HCT116 (cell line): ENCODE measurements around the gene TUBGCP5. TPM values are rescaled to one million over a fixed set of nuclear protein-coding genes. Genes with fewer than 3 reads are reported as not detected.

Experiments
- ATAC-seq: fragments of 200-7000 bp; cut with Tn5 transposase; 2 replicates; pipeline ENCODE4 v1.9.1; 2020; ENCODE audit warnings: mild to moderate bottlenecking, moderate library complexity
- BruUV-seq: library from RNA; stranded (reverse); fragments of 400-500 nt; replicated peaks from 2 replicates; lab custom pipeline; 2021; lab: Mats Ljungman, UMichigan
- CTCF ChIA-PET: fragments of 300-600 bp; sonication (Branson Sonifier 250); formaldehyde crosslinking; loops from one replicate; lab custom pipeline; 2021; ENCODE audit warnings: antibody characterized with exemption; lab: Charles Lee
- POLR2A ChIA-PET: fragments of 300-600, 350-600 bp; sonication (Branson Sonifier 250); formaldehyde crosslinking; loops from one replicate; lab custom pipeline; 2021; ENCODE audit warnings: antibody characterized with exemption; lab: Charles Lee
- RAD21 ChIA-PET, 2 experiments: fragments of 300-600 bp; sonication (Branson Sonifier 250); formaldehyde crosslinking; loops; one replicate each; lab custom pipeline; 2023; ENCODE audit warnings: low total read pairs in 2 of 2; ENCODE audit not compliant: uncharacterized antibody in 2 of 2, unreplicated experiment in 2 of 2, low non-redundant PET in 1 of 2; lab: Charles Lee
- DNase-seq: peaks from one replicate; pipeline ENCODE4 v3.0.0-alpha.2; 2010; ENCODE audit warnings: low read depth, low spot score
- H2AFZ ChIP-seq: fragments of 200-600 bp; shearing (Covaris generic), sonication (generic); 2 replicates; pipeline ENCODE4 v1.6.1; 2017; ENCODE audit warnings: low read depth, mixed run types, mixed read lengths, antibody characterized with exemption, low read length; ENCODE audit not compliant: poor library complexity, severe bottlenecking
- H3K27ac ChIP-seq: 2 replicates; pipeline ENCODE4 v1.5.1; 2012; ENCODE audit warnings: low read depth, low read length
- H3K27me3 ChIP-seq: fragments of 200-600 bp; sonication (generic); 2 replicates; pipeline ENCODE4 v1.6.1; 2016; ENCODE audit warnings: mixed run types, low read length, mixed read lengths; ENCODE audit not compliant: insufficient read depth
- H3K36me3 ChIP-seq, 2 experiments: fragments of 200-500 bp in 1 of 2; fragments of 200-600 bp in 1 of 2; sonication (Bioruptor generic) in 1 of 2; sonication (generic) in 1 of 2; 2 replicates each; pipeline versions ENCODE4 v1.5.1 to v1.6.1; 2014 to 2016; ENCODE audit warnings: low read length in 2 of 2, inconsistent platforms in 1 of 2, mixed read lengths in 1 of 2, mixed run types in 1 of 2; ENCODE audit not compliant: insufficient read depth in 2 of 2, control insufficient read depth in 1 of 2
- H3K4me1 ChIP-seq, 2 experiments: fragments of 200-600 bp in 1 of 2; sonication (generic) in 1 of 2; 2 replicates each; pipeline versions ENCODE4 v1.5.1 to v1.6.1; 2012 to 2017; ENCODE audit warnings: low read length in 2 of 2, inconsistent platforms in 1 of 2, mild to moderate bottlenecking in 1 of 2, mixed read lengths in 1 of 2, mixed run types in 1 of 2, moderate library complexity in 1 of 2; ENCODE audit not compliant: insufficient read depth in 2 of 2, control insufficient read depth in 1 of 2
- H3K4me2 ChIP-seq: fragments of 200-600 bp; sonication (generic); 2 replicates; pipeline ENCODE4 v1.6.1; 2017; ENCODE audit warnings: mixed run types, low read length, mixed read lengths
- H3K4me3 ChIP-seq, 2 experiments: fragments of 200-600 bp in 1 of 2; sonication (generic) in 1 of 2; replicated peaks in 1 of 2; 2 replicates each; pipeline ENCODE4 v1.5.1; 2011 to 2016; ENCODE audit warnings: low read length in 2 of 2, control low read depth in 1 of 2, low read depth in 1 of 2, mild to moderate bottlenecking in 1 of 2, mixed read lengths in 1 of 2, mixed run types in 1 of 2
- H3K79me2 ChIP-seq: fragments of 200-600 bp; sonication (generic); 2 replicates; pipeline ENCODE4 v1.6.1; 2017; ENCODE audit warnings: mild to moderate bottlenecking, mixed run types, low read length, moderate library complexity, mixed read lengths; ENCODE audit not compliant: insufficient read depth
- H3K9ac ChIP-seq: fragments of 200-600 bp; sonication (generic); 2 replicates; pipeline ENCODE4 v1.6.1; 2016; ENCODE audit warnings: low read length, mixed read lengths
- H3K9me2 ChIP-seq: fragments of 200-600 bp; sonication (generic), shearing (Covaris generic); 2 replicates; pipeline ENCODE4 v1.6.1; 2017; ENCODE audit warnings: mixed run types, mild to moderate bottlenecking, moderate library complexity; ENCODE audit not compliant: insufficient read depth
- H3K9me3 ChIP-seq, 2 experiments: fragments of 200-500 bp in 1 of 2; fragments of 200-600 bp in 1 of 2; sonication (Bioruptor generic) in 1 of 2; sonication (generic) in 1 of 2; 2 replicates each; pipeline ENCODE4 v1.6.1; 2014 to 2017; ENCODE audit warnings: low read length in 2 of 2, mixed read lengths in 2 of 2, inconsistent platforms in 1 of 2, low read depth in 1 of 2, mild to moderate bottlenecking in 1 of 2, mixed run types in 1 of 2, moderate library complexity in 1 of 2; ENCODE audit not compliant: control insufficient read depth in 1 of 2, insufficient read depth in 1 of 2
- H4K20me1 ChIP-seq: fragments of 200-600 bp; sonication (generic), shearing (Covaris generic); 2 replicates; pipeline ENCODE4 v1.6.1; 2017; ENCODE audit warnings: mixed run types, mild to moderate bottlenecking, moderate library complexity; ENCODE audit not compliant: insufficient read depth
- CBX3 ChIP-seq: IDR thresholded peaks from 2 replicates; pipeline ENCODE4 v1.6.1; 2012; ENCODE audit warnings: low read depth
- EGR1 ChIP-seq: IDR thresholded peaks from 2 replicates; pipeline ENCODE4 v1.6.1; 2012; ENCODE audit warnings: low read depth
- EZH2phosphoT487 ChIP-seq: fragments of 200-600 bp; IDR thresholded peaks from 2 replicates; pipeline ENCODE4 v1.6.1; 2018; ENCODE audit warnings: antibody characterized with exemption, borderline replicate concordance
- FOSL1 ChIP-seq: IDR thresholded peaks from 2 replicates; pipeline ENCODE4 v1.6.1; 2012; ENCODE audit warnings: low read depth
- POLR2AphosphoS5 ChIP-seq: IDR thresholded peaks from 2 replicates; pipeline ENCODE4 v1.6.1; 2011; ENCODE audit warnings: mild to moderate bottlenecking, low read depth, low read length, moderate library complexity
- RAD21 ChIP-seq: IDR thresholded peaks from 2 replicates; pipeline ENCODE4 v1.6.1; 2012; ENCODE audit warnings: low read depth, mild to moderate bottlenecking
- TCF7L2 ChIP-seq: IDR thresholded peaks from 2 replicates; pipeline ENCODE4 v1.7.0; 2011; ENCODE audit warnings: borderline replicate concordance, inconsistent platforms; ENCODE audit not compliant: insufficient read depth, insufficient read length; ENCODE audit errors: extremely low read depth
- YY1 ChIP-seq: IDR thresholded peaks from 2 replicates; pipeline ENCODE4 v1.6.1; 2011; ENCODE audit warnings: low read length, low read depth, moderate library complexity, mild to moderate bottlenecking; ENCODE audit not compliant: insufficient replicate concordance; ENCODE audit errors: extremely low read depth
- ZBTB33 ChIP-seq: IDR thresholded peaks from 2 replicates; pipeline ENCODE4 v1.6.1; 2011; ENCODE audit warnings: mild to moderate bottlenecking, low read length, moderate library complexity; ENCODE audit not compliant: insufficient replicate concordance; ENCODE audit errors: extremely low read depth
- ZFX ChIP-seq: fragments of 450-650 bp; IDR thresholded peaks from 2 replicates; pipeline ENCODE4 v1.6.1; 2017
- ZNF274 ChIP-seq: fragments of 200-500 bp; sonication (Bioruptor generic); IDR thresholded peaks from 2 replicates; pipeline ENCODE4 v1.6.1; 2014; ENCODE audit warnings: mild to moderate bottlenecking, low read depth, low read length, inconsistent platforms
- intact Hi-C: fragments of 100-400 bp; cut with micrococcal nuclease; formaldehyde crosslinking; loops from 2 replicates; pipeline ENCODE4 v1.10.0; 2022
- total RNA-seq: library from RNA; stranded (reverse); gene quantifications from one replicate; pipeline ENCODE4 v1.2.1, GENCODE V29; 2021; ENCODE audit not compliant: unreplicated experiment

The TUBGCP5 gene
- total RNA-seq, 1 experiment from 2014 or later: 17.9 TPM

- TF ChIP-seq EGR1 (no peak), FOSL1 (no peak)
- TF ChIP-seq, all 23 proteins: peak for 0
Measured at GRCh38 chr15:23033979-23034378, 5.4 kb downstream of the TUBGCP5 start (continued).

GRCh38 chr15:23026218-23026617 is 13.2 kb downstream of the TUBGCP5 start:
- no peak for TF ChIP-seq TCF7L2
- no peak for TF ChIP-seq CBX3
- TF ChIP-seq POLR2AphosphoS5: no peak
- no peak overlapping the region for H3K27ac ChIP-seq
- no peaks in the 10 kb centered on the region for H4K20me1 ChIP-seq
- POLR2A ChIA-PET: no interaction called here
- no peak overlapping the region for H3K4me3 ChIP-seq
- intact Hi-C loops: no loop called here
- no peak overlapping the region for H3K9ac ChIP-seq
- no peak for DNase-seq
- H3K36me3 ChIP-seq: peaks cover 45 to 89% of the 10 kb centered on the region in 2 experiments
- H3K27me3 ChIP-seq: no peaks in the 10 kb centered on the region
- RAD21 ChIA-PET: no interaction called here
- no peaks in the 10 kb centered on the region for H3K4me1 ChIP-seq
- ATAC-seq: no peak
- CTCF ChIA-PET: no interaction called here
- no peak overlapping the region for H3K4me2 ChIP-seq
- H3K9me2 ChIP-seq: no peaks in the 10 kb centered on the region
- H3K79me2 ChIP-seq: no peaks in the 10 kb centered on the region
- H2AFZ ChIP-seq: no peak overlapping the region
- H3K9me3 ChIP-seq: no peaks in the 10 kb centered on the region
- BruUV-seq: no TSS peak

- no peak for DNase-seq
- no peaks in the 10 kb centered on the region for H3K9me3 ChIP-seq
- H3K9ac ChIP-seq: no peak overlapping the region
- H3K36me3 ChIP-seq: peaks cover 52 to 77% of the 10 kb centered on the region in 2 experiments
- H3K4me2 ChIP-seq: no peak overlapping the region
- ChIA-PET RAD21 (no interaction called here), CTCF (no interaction called here), POLR2A (no interaction called here)
- no peaks in the 10 kb centered on the region for H3K79me2 ChIP-seq
- no peaks in the 10 kb centered on the region for H4K20me1 ChIP-seq
- no peak for ATAC-seq
- TF ChIP-seq ZFX (no peak), RAD21 (no peak), YY1 (no peak), ZBTB33 (no peak), EZH2phosphoT487 (no peak), ZNF274 (no peak)
- no peak overlapping the region for H2AFZ ChIP-seq
- no TSS peak for BruUV-seq
- H3K4me1 ChIP-seq: no peaks in the 10 kb centered on the region
- no peak overlapping the region for H3K27ac ChIP-seq
- no peaks in the 10 kb centered on the region for H3K9me2 ChIP-seq
- H3K27me3 ChIP-seq: no peaks in the 10 kb centered on the region
- no peak overlapping the region for H3K4me3 ChIP-seq
- intact Hi-C loops: no loop called here
Measured at GRCh38 chr15:23022156-23022555, 17.2 kb downstream of the TUBGCP5 start.
